ENCODE measurements around the gene PRDX5. TPM values are rescaled to one million over a fixed set of nuclear protein-coding genes. Genes with fewer than 3 reads are reported as not detected.
A peak's percentile ranks its signal among the peaks of the same experiment; 100 is the strongest.

Gene PRDX5
- polyA plus RNA-seq, 2 donors, result 442 to 808 TPM

DNA sequence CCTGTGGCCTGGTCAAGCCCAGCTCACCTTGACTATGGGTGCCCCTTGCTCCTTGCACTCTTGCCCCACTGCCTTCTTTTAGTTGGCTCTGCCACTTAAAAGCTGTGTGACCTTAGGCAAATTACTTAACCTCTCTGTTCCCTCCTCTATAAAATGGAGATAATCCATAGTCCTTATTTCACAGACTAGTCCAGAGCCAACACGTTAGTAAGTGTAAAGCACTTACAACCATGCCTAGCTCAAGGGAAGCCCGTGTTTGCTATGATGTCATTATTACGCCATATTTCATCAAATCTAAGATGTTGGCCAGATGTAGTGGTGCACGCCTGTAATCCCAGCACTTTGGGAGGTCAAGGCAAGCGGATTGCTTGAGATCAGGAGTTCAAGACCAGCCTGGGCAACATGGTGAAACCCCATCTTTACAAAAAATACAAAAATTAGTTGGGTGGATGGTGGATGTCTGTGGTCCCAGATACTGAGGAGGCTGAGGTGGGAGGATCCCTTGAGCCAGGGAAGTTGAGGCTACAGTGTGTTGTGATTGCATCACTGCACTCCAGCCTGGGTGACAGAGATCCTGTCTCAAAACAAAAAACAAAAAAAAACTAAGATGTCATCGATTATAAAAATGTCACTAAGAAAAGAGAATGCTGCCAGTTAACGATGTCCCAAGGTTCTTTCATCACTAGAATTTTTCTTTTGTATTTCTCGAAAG lies 19.8 kb downstream of the PRDX5 start:
- no peak overlapping the region for H3K27ac ChIP-seq (ENCODE audit: low read depth in 2 of 2, low read length in 1 of 2)
- no peaks in the 10 kb centered on the region for H3K36me3 ChIP-seq (ENCODE audit: control insufficient read depth in 2 of 2, insufficient read depth in 2 of 2, low read length in 1 of 2)
- H3K4me1 ChIP-seq (ENCODE audit: control insufficient read depth in 2 of 2, insufficient read depth in 2 of 2, low read length in 1 of 2), result peaks cover 0 to 12% of the 10 kb centered on the region in 2 donors
- WGBS, 2 donors, result 74 to 76% methylated on average over 8 of the region's 8 CpGs
- H3K27me3 ChIP-seq (ENCODE audit: control insufficient read depth in 1 of 2, insufficient read depth in 2 of 2, low read length in 2 of 2), result no peaks in the 10 kb centered on the region
- no peaks in the 10 kb centered on the region for H3K9me3 ChIP-seq (ENCODE audit: control insufficient read depth in 2 of 2, insufficient read depth in 1 of 2, low read depth in 1 of 2, low read length in 1 of 2)
- H3K4me3 ChIP-seq (ENCODE audit: low read depth in 1 of 2, low read length in 2 of 2), result no peak overlapping the region

DNA sequence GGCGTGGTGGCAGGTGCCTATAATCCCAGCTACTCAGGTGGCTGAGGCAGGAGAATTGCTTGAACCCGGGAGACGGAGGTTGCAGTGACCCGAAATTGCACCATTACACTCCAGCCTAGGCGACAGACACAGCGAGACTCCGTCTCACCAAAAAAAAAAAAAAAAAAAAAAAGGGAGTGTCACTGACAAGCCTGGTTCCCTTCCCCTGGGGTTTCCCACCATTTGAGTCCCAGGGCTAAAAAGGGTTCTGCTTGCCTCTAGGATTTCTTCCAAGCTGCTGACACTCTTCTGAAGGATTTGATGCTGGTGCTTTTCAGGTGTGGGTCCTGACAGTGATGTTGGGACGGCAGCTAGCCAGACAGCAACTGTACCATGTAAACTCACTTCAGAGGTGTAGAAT lies 20.8 kb downstream of the PRDX5 start:
- 67 to 90% methylated on average over 8 of the region's 8 CpGs for WGBS, 2 donors
- H3K36me3 ChIP-seq (ENCODE audit: control insufficient read depth in 2 of 2, insufficient read depth in 2 of 2, low read length in 1 of 2), result no peaks in the 10 kb centered on the region
- no peaks in the 10 kb centered on the region for H3K9me3 ChIP-seq (ENCODE audit: control insufficient read depth in 2 of 2, insufficient read depth in 1 of 2, low read depth in 1 of 2, low read length in 1 of 2)
- H3K4me3 ChIP-seq (ENCODE audit: low read depth in 1 of 2, low read length in 2 of 2), result no peak overlapping the region
- H3K4me1 ChIP-seq (ENCODE audit: control insufficient read depth in 2 of 2, insufficient read depth in 2 of 2, low read length in 1 of 2), result peaks cover 5 to 18% of the 10 kb centered on the region in 2 donors
- H3K27me3 ChIP-seq (ENCODE audit: control insufficient read depth in 1 of 2, insufficient read depth in 2 of 2, low read length in 2 of 2), result no peaks in the 10 kb centered on the region
- H3K27ac ChIP-seq (ENCODE audit: low read depth in 2 of 2, low read length in 1 of 2), result peak overlapping the region in 1 of 2 donors; percentile 23

DNA sequence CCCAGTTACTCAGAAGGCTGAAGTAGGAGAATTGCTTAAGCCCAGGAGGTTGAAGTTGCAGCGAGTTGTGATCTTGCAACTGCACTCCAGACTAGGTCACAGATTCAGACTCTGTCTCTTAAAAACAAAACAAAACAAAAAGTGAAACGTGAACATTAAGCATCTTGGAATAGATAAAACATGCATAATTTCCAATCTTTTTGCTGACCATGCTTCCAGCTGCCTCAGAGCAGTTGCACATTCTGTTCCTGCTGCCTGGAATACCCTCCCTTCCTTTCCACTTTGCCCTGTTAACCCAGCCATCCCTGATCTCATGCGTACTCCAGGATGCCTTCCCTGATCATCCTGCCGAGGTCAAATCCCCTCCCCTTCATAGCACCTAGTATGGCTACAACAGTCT lies 21.4 kb downstream of the PRDX5 start:
- Histone ChIP-seq H3K4me3 (ENCODE audit: low read depth in 1 of 2, low read length in 2 of 2) (no peak overlapping the region), H3K27ac (ENCODE audit: low read depth in 2 of 2, low read length in 1 of 2) (peak overlapping the region in 1 of 2 donors; percentile 23), H3K9me3 (ENCODE audit: control insufficient read depth in 2 of 2, insufficient read depth in 1 of 2, low read depth in 1 of 2, low read length in 1 of 2) (no peaks in the 10 kb centered on the region), H3K27me3 (ENCODE audit: control insufficient read depth in 1 of 2, insufficient read depth in 2 of 2, low read length in 2 of 2) (no peaks in the 10 kb centered on the region), H3K4me1 (ENCODE audit: control insufficient read depth in 2 of 2, insufficient read depth in 2 of 2, low read length in 1 of 2) (peaks cover 5 to 18% of the 10 kb centered on the region in 2 donors), H3K36me3 (ENCODE audit: control insufficient read depth in 2 of 2, insufficient read depth in 2 of 2, low read length in 1 of 2) (no peaks in the 10 kb centered on the region)
- WGBS, 2 donors, result 57 to 65% methylated on average over 4 of the region's 4 CpGs

DNA sequence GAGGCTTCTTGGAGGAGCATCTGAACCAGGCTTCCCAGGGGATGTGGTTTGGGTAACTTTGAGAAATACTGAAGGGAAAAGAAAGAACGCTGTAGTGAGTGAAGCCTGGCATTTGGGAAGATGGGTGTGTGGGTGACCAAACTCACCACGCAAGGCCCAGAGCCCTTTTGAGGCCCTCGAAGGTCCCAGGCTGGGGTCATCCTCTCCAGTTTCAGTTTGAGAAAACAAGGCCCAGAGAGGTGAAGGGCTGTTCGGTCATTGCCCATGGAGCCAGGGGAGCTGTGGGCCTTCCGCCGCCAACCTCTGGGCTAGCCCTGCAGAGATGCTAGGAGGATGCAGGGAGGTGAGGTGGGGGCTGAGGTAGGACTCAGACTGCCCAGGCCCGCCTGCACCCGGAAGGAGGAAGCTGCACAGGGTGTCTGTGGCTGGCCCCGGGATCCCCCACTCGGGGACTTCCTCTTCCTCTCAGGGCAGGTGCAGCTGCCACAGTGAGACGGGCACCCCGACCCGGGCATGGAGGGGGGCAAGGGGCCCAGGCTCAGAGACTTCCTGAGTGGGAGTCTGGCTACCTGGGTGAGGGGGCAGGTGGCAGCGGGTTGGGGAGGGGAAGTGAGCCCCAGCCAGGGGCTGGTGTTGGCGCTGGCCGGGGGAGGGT lies 22.0 kb downstream of the PRDX5 start, which contains the start of gene CCDC88B:
TSS of gene CCDC88B (plus strand) at position 451 of the 655 bp plus-strand sequence. CDS start at position 514, 63 bp downstream.
- H3K36me3 ChIP-seq (ENCODE audit: control insufficient read depth in 2 of 2, insufficient read depth in 2 of 2, low read length in 1 of 2), result no peaks in the 10 kb centered on the region
- H3K27ac ChIP-seq (ENCODE audit: low read depth in 2 of 2, low read length in 1 of 2), result peak within 1 kb of the TSS; percentile 10 to 23
- no peaks in the 10 kb centered on the region for H3K9me3 ChIP-seq (ENCODE audit: control insufficient read depth in 2 of 2, insufficient read depth in 1 of 2, low read depth in 1 of 2, low read length in 1 of 2)
- peaks cover 5 to 18% of the 10 kb centered on the region in 2 donors for H3K4me1 ChIP-seq (ENCODE audit: control insufficient read depth in 2 of 2, insufficient read depth in 2 of 2, low read length in 1 of 2)
- peak within 1 kb of the TSS in 1 of 2 donors; percentile 27 for H3K4me3 ChIP-seq (ENCODE audit: low read depth in 1 of 2, low read length in 2 of 2)
- H3K27me3 ChIP-seq (ENCODE audit: control insufficient read depth in 1 of 2, insufficient read depth in 2 of 2, low read length in 2 of 2), result no peaks in the 10 kb centered on the region
- 59 to 69% methylated on average over 16 of the region's 16 CpGs for WGBS, 2 donors

DNA sequence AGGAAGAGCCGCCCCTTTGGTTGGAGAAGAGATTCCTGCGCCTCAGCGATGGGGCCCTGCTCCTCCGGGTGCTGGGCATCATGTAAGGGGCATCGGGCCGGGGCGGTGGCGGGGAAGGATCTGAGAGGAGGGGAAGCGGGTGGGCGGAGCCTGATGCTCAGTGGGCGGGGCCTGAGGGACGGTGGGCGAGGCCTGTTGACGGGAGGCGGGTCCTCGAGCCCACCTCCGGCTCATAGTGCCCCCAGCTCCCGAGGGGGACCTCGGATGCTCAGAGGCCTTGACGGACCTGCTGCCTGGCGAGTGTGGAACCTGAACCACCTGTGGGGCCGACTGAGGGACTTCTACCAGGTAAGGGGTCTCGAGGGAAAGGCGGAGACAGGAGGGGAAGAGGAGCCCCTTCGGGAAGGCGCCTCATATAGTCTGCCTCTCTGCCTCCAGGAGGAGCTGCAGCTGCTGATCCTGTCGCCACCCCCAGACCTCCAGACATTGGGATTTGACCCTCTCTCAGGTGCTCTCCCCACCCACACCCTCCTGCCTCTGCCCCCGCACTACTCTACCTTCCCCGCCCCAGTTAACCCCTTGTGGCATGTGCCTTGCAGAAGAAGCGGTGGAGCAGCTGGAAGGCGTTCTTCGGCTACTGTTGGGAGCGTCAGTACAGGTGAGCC lies 22.9 kb downstream of the PRDX5 start:
- peaks cover 5 to 18% of the 10 kb centered on the region in 2 donors for H3K4me1 ChIP-seq (ENCODE audit: control insufficient read depth in 2 of 2, insufficient read depth in 2 of 2, low read length in 1 of 2)
- H3K27ac ChIP-seq (ENCODE audit: low read depth in 2 of 2, low read length in 1 of 2), result peak overlapping the region in 1 of 2 donors; percentile 10
- 44 to 58% methylated on average over 31 to 33 of the region's 33 CpGs for WGBS, 2 donors

DNA sequence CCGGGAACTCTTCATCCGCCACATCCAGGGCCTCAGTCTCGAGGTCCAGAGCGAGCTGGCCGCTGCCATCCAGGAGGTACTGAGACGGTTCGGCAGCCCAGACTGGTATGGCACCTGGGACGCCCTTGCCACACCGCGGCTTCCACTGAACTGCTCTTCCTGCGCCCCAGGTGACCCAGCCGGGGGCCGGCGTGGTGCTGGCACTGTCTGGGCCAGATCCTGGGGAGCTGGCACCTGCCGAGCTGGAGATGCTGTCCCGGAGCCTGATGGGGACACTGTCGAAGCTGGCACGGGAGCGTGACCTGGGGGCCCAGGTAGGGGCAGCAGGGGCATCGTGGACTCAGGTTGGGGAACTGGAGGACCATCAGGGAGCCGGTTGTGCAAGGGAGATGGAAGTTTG lies 23.5 kb downstream of the PRDX5 start:
- WGBS, 2 donors, result 88 to 90% methylated on average over 20 to 21 of the region's 21 CpGs

More for the DNA sequence above, 22.9 kb downstream of the PRDX5 start:
- peak overlapping the region in 1 of 2 donors; percentile 27 for H3K4me3 ChIP-seq (ENCODE audit: low read depth in 1 of 2, low read length in 2 of 2)
- H3K9me3 ChIP-seq (ENCODE audit: control insufficient read depth in 2 of 2, insufficient read depth in 1 of 2, low read depth in 1 of 2, low read length in 1 of 2), result no peaks in the 10 kb centered on the region
- H3K36me3 ChIP-seq (ENCODE audit: control insufficient read depth in 2 of 2, insufficient read depth in 2 of 2, low read length in 1 of 2), result no peaks in the 10 kb centered on the region
- H3K27me3 ChIP-seq (ENCODE audit: control insufficient read depth in 1 of 2, insufficient read depth in 2 of 2, low read length in 2 of 2), result no peaks in the 10 kb centered on the region

DNA sequence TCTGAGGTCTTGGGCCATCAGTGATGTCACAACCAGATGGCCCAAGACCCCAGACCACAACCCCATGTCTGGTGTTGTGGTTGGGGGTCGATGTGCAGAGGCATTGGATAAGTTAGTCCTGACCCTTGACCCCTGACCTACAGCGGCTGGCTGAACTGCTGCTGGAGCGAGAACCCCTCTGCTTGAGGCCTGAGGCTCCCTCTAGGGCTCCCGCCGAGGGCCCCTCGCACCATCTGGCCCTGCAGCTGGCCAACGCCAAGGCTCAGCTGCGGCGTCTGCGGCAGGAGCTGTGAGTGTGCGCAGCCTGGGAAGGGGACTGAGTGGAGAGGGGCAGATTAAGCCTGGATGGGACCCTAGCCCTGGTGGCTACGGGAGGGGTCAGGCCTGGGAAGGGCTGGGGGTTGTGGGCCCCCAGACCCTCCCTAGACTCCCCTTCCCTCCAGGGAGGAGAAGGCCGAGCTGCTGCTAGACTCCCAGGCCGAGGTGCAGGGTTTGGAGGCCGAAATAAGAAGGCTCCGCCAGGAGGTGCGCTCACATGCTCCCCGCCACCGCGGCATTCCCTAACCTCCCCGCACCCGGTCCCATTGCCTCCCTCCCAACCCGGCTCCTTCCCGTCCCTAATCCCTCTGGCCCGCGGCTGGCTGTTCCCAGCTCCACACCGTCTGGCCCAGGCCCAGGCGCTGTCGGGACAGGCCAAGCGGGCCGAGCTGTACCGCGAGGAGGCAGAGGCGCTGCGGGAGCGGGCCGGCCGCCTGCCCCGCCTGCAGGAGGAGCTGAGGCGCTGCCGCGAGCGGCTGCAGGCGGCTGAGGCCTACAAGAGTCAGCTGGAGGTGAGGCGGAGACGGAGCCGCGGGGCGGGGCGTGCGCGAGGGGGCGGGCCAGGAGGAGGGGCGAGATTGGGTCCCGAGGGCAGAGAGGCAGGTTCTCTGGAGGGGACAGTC lies 24.2 kb downstream of the PRDX5 start:
- peak overlapping the region; percentile 18 to 42 for H3K4me3 ChIP-seq (ENCODE audit: low read depth in 1 of 2, low read length in 2 of 2)
- WGBS, 2 donors, result 20 to 21% methylated on average over 50 to 55 of the region's 55 CpGs
- H3K27ac ChIP-seq (ENCODE audit: low read depth in 2 of 2, low read length in 1 of 2), result peak overlapping the region; percentile 85 to 86
- no peaks in the 10 kb centered on the region for H3K9me3 ChIP-seq (ENCODE audit: control insufficient read depth in 2 of 2, insufficient read depth in 1 of 2, low read depth in 1 of 2, low read length in 1 of 2)
- peaks cover 5 to 20% of the 10 kb centered on the region in 2 donors for H3K4me1 ChIP-seq (ENCODE audit: control insufficient read depth in 2 of 2, insufficient read depth in 2 of 2, low read length in 1 of 2)
- H3K36me3 ChIP-seq (ENCODE audit: control insufficient read depth in 2 of 2, insufficient read depth in 2 of 2, low read length in 1 of 2), result no peaks in the 10 kb centered on the region
- H3K27me3 ChIP-seq (ENCODE audit: control insufficient read depth in 1 of 2, insufficient read depth in 2 of 2, low read length in 2 of 2), result no peaks in the 10 kb centered on the region

More for the DNA sequence above, 23.5 kb downstream of the PRDX5 start:
- H3K27me3 ChIP-seq (ENCODE audit: control insufficient read depth in 1 of 2, insufficient read depth in 2 of 2, low read length in 2 of 2), result no peaks in the 10 kb centered on the region
- peaks cover 5 to 18% of the 10 kb centered on the region in 2 donors for H3K4me1 ChIP-seq (ENCODE audit: control insufficient read depth in 2 of 2, insufficient read depth in 2 of 2, low read length in 1 of 2)
- no peaks in the 10 kb centered on the region for H3K9me3 ChIP-seq (ENCODE audit: control insufficient read depth in 2 of 2, insufficient read depth in 1 of 2, low read depth in 1 of 2, low read length in 1 of 2)
- no peak overlapping the region for H3K4me3 ChIP-seq (ENCODE audit: low read depth in 1 of 2, low read length in 2 of 2)
- H3K36me3 ChIP-seq (ENCODE audit: control insufficient read depth in 2 of 2, insufficient read depth in 2 of 2, low read length in 1 of 2), result no peaks in the 10 kb centered on the region
- H3K27ac ChIP-seq (ENCODE audit: low read depth in 2 of 2, low read length in 1 of 2), result no peak overlapping the region

DNA sequence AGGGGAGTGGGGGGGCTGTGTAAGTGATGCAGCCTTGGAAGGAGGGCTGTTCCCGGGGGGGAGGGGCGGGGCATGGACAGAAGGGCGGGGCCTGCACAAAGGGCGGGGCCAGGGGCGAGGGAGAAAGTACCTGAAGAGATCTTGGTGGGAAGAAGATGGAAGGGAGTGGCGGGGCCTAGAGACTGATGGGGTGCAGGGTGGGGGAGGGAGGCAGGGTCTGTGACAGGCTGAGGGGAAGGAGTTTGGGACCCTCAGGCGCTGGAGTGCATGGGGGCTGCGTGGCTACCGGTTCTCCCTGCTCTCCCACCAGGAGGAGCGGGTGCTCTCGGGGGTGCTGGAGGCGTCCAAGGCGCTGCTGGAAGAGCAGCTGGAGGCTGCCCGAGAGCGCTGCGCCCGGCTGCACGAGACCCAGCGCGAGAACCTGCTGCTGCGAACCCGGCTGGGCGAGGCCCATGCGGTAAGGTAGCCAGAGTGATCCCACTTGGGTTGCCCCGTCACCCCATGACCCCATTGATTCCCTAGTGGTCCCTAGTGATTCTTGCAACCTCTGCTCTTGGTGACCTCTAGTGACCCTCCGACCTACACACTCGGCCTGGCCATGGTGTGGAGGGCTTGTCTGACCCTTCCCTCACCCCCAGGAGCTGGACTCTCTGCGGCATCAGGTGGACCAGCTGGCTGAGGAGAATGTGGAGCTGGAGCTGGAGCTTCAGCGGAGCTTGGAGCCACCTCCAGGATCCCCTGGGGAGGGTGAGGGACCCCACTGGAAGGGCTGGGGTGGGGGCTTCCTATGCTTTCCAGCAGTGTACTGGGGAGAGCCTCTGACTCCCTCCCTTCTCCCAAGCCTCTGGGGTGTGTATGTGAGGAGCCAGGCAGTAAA lies 25.2 kb downstream of the PRDX5 start:
- peak overlapping the region; percentile 85 to 86 for H3K27ac ChIP-seq (ENCODE audit: low read depth in 2 of 2, low read length in 1 of 2)
- H3K4me1 ChIP-seq (ENCODE audit: control insufficient read depth in 2 of 2, insufficient read depth in 2 of 2, low read length in 1 of 2), result peaks cover 5 to 24% of the 10 kb centered on the region in 2 donors
- no peaks in the 10 kb centered on the region for H3K36me3 ChIP-seq (ENCODE audit: control insufficient read depth in 2 of 2, insufficient read depth in 2 of 2, low read length in 1 of 2)
- H3K9me3 ChIP-seq (ENCODE audit: control insufficient read depth in 2 of 2, insufficient read depth in 1 of 2, low read depth in 1 of 2, low read length in 1 of 2), result no peaks in the 10 kb centered on the region
- H3K4me3 ChIP-seq (ENCODE audit: low read depth in 1 of 2, low read length in 2 of 2), result peak overlapping the region in 1 of 2 donors; percentile 18
- WGBS, 2 donors, result 59 to 60% methylated on average over 22 to 29 of the region's 29 CpGs
- H3K27me3 ChIP-seq (ENCODE audit: control insufficient read depth in 1 of 2, insufficient read depth in 2 of 2, low read length in 2 of 2), result no peaks in the 10 kb centered on the region
